GM10266 (cell line): ENCODE measurements around the gene GMDS.

Experiments used
- DNase-seq: peaks from one replicate; pipeline ENCODE4 v3.0.0; 2012; ENCODE audit errors: extremely low spot score
- TF ChIP-seq, protein P1 (sequence below): IDR thresholded peaks from 2 replicates; pipeline ENCODE4 v1.5.1; 2012; ENCODE audit warnings: mild to moderate bottlenecking, low read depth; ENCODE audit not compliant: control insufficient read depth, insufficient read depth; ENCODE audit errors: missing control alignments

GMDS gene

DNA sequence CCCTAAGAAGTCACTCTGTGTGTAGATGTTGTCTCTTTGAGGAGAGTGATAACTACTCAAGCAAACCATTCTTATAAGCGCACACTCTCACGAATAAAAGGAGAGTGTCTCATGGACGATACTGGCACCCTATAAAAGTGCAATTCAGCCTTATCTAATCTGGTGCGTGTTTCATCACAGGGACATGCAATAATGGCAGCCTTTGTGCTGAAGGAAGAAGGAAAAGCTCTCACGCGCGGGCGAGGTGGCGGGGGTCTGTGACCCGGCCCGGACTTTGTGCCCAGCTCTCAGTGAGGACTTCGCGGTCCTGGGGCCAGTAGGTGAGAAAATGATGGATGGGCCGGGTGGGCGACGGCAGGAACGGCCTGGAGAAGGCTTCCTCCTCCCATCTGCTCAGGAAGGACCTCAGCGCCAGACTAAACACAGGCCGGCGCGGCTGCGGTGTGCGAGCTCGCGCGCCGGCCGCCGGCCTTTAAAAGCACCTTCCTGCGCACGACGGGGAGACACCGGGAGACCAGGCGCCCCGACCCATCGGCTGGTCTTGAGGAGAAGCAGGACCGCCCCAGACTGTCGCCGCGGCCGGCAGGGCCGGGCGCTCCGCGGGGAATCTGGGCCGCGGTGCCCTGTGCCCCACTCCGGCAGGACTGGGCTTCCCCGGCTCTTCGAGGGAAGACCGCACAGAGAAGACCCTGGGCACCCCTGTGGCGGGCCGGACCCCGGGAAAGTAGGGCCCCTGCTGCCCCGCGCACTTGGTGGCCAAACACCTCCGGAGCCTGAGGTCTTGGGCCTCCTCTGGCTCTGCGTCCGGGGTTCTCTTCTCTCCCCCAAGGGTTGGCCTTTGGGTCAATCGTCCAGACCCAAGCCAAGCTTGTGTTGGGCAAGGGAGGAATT, 644.0 kb downstream of the GMDS start:
- DNase-seq: peak; percentile 15
- TF ChIP-seq, protein P1, sequence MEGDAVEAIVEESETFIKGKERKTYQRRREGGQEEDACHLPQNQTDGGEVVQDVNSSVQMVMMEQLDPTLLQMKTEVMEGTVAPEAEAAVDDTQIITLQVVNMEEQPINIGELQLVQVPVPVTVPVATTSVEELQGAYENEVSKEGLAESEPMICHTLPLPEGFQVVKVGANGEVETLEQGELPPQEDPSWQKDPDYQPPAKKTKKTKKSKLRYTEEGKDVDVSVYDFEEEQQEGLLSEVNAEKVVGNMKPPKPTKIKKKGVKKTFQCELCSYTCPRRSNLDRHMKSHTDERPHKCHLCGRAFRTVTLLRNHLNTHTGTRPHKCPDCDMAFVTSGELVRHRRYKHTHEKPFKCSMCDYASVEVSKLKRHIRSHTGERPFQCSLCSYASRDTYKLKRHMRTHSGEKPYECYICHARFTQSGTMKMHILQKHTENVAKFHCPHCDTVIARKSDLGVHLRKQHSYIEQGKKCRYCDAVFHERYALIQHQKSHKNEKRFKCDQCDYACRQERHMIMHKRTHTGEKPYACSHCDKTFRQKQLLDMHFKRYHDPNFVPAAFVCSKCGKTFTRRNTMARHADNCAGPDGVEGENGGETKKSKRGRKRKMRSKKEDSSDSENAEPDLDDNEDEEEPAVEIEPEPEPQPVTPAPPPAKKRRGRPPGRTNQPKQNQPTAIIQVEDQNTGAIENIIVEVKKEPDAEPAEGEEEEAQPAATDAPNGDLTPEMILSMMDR: no peak

DNA sequence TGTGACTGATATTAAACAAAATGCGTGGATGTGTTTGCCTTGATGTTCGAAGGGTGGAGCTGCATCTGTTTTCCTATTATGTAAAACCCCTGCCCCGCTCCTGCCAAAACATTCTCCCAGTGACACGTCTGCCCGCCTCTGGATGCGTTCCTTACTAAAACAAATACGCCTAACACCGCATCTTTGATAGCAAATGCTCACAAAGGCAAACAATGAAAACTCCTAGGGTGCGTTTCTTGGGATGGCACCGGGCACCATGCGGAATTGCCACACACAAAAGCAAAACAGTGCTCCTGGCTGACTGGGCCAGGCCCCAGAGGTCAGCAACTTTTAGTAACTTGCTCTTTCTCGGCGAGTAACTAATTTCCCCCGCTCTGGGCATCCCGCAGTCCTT, 644.6 kb downstream of the GMDS start:
- TF ChIP-seq, protein P1: no peak
- DNase-seq: peak; percentile 12

DNA sequence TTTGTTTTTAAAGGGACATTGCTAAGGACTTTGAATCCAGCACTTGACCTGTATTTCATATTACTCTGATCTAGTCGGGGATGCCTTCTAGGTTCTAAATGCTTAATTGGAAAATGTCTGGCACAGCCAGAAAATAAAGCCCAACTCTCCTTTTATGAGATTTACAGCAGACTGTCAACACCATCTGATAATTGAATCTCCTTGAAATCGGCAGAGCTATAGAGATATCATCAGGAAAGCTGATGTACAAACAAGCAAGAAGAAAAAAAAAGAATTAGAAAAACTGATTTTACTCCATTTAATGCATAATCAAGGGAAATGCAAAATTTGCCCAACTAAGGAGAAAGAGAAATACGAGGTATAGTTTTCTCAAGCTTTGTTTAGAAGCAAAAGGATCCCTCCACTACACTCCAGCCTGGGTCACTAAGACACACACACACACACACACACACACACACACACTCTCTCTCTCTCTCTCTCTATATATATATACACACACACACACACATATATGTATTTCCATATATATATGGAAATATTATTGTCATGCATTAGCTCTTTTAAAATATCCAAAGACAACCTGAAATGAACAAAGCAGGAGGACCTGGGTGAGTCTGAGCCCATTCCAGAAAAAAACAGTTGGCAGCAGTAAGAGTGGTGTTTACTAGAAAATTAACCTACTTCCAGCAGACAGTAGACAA, 645.2 kb downstream of the GMDS start:
- TF ChIP-seq, protein P1: no peak
- no peak for DNase-seq

DNA sequence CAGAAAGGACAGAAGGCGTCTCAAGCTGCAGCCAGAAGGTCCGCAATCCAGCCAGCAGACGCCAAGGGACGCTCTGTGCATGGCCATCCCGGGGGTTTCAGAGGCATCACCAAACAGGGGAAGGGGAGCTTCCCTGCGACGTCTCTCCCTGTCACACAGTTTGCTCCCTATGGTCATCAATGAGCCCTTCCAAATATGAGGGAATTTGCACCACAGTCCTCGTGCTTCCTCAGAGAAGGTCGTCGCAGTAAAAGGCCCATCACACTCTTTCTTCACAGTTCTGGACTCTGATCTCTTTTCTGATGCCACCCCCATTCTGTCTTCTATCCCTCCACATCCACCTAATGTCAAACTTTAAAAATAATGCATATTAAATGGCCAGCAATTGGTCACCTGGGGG, 645.9 kb downstream of the GMDS start:
- TF ChIP-seq, protein P1: no peak
- no peak for DNase-seq

DNA sequence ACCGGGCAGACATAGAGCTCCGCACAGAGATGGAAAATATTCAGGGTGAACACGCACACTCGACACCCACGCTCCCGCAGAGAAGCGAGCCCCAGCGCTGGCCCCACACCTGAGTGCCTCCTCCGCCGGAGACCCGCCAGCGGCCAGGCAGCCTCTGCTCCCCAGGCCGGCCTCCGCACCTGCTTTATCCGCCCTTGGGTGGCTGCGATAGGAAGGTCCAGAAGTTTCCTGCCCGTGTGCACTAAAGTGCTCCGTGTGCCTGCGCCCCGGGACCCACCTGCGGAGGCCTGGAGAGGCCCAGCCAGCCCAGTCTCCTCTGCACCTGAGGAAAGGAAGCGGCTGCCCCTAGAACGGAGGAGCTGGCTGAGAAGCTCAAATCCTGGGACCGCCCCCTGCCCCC, 646.5 kb downstream of the GMDS start:
- TF ChIP-seq, protein P1: no peak

DNA sequence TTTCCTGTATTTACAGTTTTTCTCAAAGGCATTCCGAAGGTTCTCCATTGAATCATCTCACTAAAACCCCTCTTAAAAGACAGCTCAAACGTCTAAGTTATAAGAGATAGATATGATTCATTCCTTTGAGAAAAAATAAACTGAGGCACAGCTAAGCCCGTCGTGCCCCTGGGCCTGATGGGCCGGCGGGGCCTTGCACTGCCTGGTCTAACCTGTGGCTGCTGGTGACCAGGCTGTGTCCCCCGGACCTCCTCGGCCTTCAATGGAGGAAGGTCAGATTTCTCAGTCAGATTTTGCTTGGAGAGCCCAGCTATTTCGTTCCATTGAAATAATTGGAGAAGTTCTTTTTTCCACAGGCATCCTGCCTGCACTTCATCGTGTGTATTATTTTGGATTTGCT, 647.0 kb downstream of the GMDS start:
- DNase-seq: no peak
- TF ChIP-seq, protein P1: no peak

More for the DNA sequence above, 646.5 kb downstream of the GMDS start:
- no peak for DNase-seq

DNA sequence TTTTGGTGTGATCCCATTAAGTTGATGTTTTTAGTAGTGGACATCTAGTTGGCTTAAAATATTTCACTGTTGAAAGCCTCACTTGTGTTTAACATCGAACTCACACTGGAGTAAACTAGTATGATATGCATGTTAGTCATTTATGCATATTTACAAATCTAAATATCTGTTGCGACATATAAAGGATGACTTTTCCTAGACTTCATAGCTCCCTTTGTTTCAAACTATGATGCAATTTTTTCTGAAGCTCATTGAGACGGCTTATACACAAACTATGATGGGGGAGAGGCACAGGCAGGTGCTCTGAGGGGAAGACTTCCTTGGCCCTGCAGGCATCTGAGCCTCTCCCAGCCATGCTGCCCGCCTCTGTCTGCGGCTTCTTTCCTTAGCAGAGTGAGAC, 647.5 kb downstream of the GMDS start:
- DNase-seq: no peak
- TF ChIP-seq, protein P1: no peak
